Hematopoietic multipotent progenitor cell treated with erythropoietin and hydrocortisone succinate and interleukin-3 and kit ligand, for 6 days (in vitro differentiated cells): ENCODE measurements around the gene DTD2.
A peak's percentile ranks its signal among the peaks of the same experiment; 100 is the strongest.
"Not testable (repeated sequence)": the region's sequence is repeated elsewhere in the genome, so short reads cannot be mapped to it uniquely, and the experiment has no call there.

ENCODE experiments used
- DNase-seq: peaks from one replicate; pipeline ENCODE4 v3.0.0-alpha.2; 2015

DTD2 gene

GRCh38 chr14:31456841-31457664, at the start of gene DTD2:
Gene DTD2, minus strand, starts transcription at chr14:31457506. Its CDS starts 113 bp downstream, at chr14:31457393.
- DNase-seq: peak; percentile 98

- no peak for DNase-seq
Measured at GRCh38 chr14:31505411-31505810, 48.1 kb upstream of the DTD2 start.

DNA sequence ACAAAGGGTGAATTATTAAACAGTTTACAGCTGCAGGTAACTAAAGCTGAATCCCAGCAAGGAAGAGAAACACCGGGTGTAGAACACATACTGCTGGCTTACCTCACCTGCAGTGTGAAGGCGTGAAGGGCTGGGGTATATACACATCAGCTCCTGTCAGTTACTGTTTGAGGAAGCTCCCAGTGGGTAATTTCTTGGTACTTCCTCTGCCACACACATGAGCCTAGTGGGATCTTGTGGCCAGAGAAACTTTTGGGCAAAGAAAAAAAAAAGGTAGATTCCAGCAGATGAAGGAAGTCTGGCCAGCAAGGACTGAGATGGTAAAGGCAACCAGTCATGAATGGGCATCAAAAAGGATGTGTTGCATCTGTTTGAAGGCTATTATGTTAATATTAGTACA, 44.6 kb upstream of the DTD2 start:
- DNase-seq: no peak

GRCh38 chr14:31492759-31493498, 35.6 kb upstream of the DTD2 start:
- DNase-seq: no peak

DNA sequence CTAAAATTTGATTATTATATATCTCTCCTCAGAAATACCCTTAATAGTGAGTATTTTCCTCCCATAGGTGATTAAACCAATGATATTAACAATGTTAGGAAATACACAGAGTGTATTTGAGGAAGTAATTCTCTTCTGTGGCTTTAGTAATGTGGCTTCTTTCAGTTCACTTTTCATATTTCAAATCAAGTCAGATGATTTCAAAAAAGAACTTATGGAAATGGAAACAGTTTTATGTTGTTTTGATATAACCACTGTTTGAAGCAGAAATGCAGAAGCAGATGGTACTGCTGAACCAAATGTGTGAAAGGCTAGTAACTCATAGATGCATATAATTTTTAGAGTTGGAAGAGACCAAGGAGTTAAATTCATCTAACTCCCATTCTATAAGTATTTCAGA, 32.4 kb upstream of the DTD2 start:
- DNase-seq: peak; percentile 13

GRCh38 chr14:31487886-31488285, 30.6 kb upstream of the DTD2 start, which contains the start of gene GPR33:
Gene GPR33, minus strand, starts transcription at chr14:31488039. Its CDS starts 4,074 bp downstream, at chr14:31483965.
- DNase-seq: no peak

DNA sequence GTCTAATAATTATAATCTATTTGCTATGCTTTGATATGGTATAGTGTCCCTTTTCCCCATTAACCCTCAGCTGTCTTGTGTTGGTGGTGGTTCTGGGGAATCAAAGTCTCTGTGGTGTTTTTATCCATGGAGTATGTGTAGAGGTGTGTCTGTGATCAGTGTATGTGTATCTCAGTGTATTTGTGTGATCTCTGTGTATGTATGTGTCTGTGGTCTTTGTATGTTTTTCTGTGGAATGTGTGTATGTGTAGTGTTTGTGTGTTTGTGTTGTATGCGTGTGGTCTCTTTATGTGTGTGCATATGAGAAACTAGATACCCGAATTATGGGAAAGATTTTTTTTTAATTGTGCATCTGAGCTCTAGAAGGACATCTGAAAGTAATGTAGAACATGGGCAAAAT, 29.5 kb upstream of the DTD2 start:
- no peak for DNase-seq

- no peak for DNase-seq
Measured at GRCh38 chr14:31484754-31485153, 27.4 kb upstream of the DTD2 start.

DNA sequence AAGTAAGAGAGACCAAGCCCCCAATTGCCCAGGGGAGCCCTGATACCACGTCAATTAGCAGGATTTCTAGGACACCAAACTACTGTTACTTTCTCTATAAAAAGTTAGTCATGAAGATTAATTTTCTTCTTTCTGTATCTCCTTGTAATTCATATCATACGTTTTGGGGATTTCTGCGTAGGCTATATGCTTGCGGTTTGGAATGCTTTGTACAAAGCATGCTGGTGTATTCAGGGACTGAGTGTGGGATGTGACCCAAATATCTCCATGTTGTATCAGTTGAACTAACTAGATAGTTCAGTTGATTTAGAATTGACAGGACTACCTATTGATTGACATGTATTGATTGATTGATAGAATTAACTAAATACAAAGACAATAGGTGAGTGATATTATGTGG, 22.9 kb upstream of the DTD2 start:
- no peak for DNase-seq

- DNase-seq: no peak
Measured at GRCh38 chr14:31479027-31479426, 21.7 kb upstream of the DTD2 start.

DNA sequence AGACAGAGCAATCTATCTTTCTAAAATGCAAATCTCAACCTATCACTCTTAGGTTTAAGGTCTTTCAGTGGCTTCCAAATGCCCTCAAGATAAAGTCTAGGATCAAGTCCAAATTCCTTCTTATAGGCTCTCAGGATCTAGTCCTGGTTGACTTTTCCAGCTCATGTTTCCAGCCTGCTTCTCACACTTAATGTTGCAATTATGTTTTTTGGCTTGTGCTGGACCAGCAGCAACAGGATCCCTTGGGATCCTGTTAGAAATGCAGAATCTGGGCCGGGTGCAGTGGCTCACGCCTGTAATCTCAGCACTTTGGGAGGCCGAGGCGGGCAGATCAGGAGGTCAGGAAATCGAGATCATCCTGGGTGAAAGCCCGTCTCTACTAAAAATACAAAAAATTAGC, 19.9 kb upstream of the DTD2 start:
- no peak for DNase-seq

- no peak for DNase-seq
Measured at GRCh38 chr14:31476131-31476866, 19.0 kb upstream of the DTD2 start.

DNA sequence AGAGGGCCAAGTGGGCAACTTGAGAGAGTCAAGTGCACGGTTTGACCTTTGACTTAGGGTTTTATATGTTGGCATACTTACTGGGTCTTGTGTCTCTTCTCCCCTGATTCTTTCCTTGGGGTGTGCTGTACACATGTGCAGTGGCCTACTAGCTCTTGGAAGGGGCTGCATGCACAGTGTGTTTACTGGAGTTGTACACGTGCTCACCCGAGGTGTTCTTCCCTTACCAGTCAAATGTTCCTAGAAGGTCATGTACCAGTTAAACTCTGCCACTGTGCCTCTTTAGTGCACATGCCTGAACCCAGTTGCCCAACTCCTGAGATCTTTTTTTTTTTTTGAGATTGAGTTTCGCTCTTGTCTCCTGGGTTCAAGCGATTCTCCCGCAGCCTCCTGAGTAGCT, 9.2 kb upstream of the DTD2 start:
- DNase-seq: no peak

GRCh38 chr14:31465111-31465510, 7.8 kb upstream of the DTD2 start:
- DNase-seq: peak; percentile 27

DNA sequence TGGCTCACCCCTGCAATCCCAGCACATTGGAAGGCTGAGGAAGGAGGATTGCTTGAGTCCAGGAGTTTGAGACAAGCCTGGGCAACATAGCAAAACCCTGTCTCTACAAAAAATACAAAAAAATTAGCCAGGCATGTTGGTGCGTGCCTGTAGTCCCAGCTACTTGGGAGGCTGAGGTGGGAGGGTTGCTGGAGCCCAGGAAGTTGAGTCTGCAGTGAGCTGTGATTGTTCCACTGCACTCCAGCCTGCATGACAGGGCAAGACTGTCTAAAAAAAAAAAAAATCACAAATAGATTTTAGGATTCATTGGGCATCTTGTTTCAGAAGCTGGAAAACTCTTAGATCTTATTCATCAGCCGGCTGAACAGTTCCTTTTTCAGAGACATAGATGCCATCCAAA, 5.1 kb upstream of the DTD2 start:
- not testable (repeated sequence) for DNase-seq

DNA sequence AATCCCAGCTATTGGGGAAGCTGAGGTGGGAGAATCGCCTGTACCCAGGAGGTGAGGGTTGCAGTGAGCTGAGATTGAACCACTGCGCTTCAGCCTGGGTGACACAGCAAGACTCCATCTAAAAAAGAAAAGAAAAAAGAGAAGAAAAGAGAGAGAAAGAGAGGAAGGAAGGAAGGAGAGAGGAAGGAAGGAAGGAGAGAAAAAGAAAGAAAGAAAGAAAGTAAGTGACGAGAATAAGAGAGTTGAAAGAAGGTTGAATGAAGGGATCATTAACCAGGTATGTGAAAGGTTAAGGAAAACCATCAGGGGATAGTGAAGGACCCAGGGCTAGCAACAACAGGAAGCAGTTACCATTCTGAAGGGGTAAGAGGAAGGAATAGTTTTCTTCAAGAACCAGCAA, 4.2 kb upstream of the DTD2 start:
- no peak for DNase-seq

DNA sequence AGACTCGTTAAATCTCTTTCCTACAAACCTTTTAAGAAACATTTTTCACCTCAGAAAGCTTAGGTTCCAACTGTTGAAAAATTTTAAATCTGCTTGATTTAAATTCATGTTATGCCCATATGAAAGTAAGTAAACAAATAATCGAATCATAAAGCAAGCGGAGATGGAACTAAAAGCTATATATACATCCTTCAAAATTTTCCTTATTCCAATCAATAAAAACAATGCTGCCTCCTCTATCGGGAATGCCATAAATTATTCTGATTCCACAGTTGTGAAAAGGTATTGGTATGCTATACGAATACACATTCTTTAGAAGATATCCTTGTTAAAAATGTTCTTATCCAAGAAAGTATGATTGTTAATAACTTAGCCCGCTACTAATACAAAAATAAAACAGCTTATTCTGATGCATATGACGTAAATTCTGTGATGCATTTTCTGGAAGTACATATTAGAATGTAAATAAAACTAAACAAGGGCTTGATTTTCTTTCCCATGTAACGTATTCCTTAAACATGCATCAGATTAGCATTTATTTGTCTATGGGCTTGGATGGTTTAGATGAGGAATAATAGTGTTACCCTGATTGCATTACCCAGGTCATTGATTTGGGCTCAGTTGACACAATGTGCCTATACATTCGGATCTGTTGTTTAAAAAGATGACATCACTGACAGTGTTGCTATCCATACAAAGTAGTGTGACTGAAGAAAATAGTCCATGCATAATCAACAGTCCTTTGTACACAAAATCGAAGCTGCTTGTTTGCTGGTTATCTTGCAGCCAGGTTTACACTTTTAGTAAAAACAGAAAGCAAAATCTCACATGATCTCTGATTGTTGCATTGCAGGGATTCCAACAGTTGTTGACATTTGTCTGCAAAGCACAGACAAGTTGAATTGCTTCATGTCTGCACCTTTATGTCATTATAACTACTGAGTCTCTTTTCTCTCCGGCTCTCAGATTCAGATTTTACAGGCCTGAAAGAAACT, 656 bp upstream of the DTD2 start:
- DNase-seq: no peak

GRCh38 chr14:31449971-31450610, 7.2 kb downstream of the DTD2 start:
- peak; percentile 81 for DNase-seq

DNA sequence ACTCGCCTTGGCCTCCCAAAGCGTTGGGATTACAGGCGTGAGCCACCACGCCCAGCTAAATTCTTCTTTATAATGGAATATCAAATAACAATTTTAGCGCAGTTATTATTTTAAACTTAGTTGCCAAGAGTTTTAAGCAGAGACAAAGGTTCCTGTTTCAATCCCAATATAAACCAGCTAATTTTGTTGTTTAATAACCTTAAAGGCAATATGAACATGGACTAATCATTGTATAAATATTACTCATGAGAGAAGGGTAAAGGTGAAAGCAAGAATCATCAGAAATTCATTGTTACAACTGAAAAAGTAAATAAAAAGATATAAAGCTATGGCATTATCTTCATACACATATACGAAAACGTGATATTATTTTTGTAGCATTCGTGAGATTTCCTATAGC, 8.2 kb downstream of the DTD2 start:
- no peak for DNase-seq

DNA sequence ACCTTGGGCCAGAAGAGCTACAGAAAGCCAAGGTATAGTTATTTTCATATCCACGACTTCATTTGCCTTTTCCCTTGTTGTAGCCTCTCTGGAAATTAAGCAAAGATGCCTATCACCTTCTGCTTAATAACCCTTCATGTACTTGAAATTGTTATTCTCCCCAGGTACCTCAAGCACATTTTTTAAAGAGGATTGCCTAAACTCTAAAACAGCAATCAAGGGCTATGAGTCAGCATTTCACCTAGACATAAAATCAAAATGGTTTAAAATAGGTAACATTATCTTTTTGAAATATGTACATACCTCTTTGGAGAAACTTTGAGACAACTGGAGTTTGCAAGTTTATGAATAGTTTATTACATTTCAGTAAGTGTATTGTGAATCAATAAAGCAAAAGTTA, 11.6 kb downstream of the DTD2 start:
- no peak for DNase-seq

DNA sequence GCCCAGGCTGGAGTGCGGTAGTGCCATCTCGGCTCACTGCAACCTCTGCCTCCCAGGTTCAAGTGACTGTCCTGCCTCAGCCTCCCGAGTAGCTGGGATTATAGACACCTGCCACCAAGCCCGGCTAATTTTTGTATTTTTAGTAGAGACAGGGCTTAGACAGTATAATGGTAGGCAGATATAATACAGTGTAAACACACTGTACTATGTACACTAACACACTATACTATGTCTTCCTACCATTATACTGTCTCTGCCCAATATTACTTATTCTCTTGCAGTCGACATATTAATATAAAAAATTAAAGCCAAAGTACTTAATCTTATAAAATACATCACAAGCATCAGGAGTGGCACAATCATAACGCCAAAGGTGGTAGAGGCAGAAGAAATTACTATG, 15.0 kb downstream of the DTD2 start:
- no peak for DNase-seq
